Ovary (tissue), 3 donors: ENCODE results near the gene GAMT.

ENCODE experiments used
- CTCF ChIP-seq, 3 donors: fragments of 450-650 bp in 2 of 3; fragments of 200-600 bp in 1 of 3; IDR thresholded peaks; one replicate each; pipeline versions ENCODE4 v1.5.1 to v1.8.0; 2016 to 2022; ENCODE audit warnings: antibody characterized with exemption in 3 of 3, mild to moderate bottlenecking in 1 of 3
- POLR2A ChIP-seq: fragments of 450-650 bp; IDR thresholded peaks from one replicate; pipeline ENCODE4 v1.6.1; 2017; ENCODE audit warnings: antibody characterized with exemption, mild to moderate bottlenecking, moderate library complexity
- donor health status: DM: no; HTN: no; CAD: no.

GRCh38 chr19:1426736-1427135, 25.4 kb upstream of the GAMT start:
- TF ChIP-seq POLR2A, result no peak
- no peak for TF ChIP-seq CTCF (IDR thresholded peaks at IDR 0.05)
